Measurements from ENCODE around the gene SLIT3. TPM values are rescaled to one million over a fixed set of nuclear protein-coding genes. Genes with fewer than 3 reads are reported as not detected.

Gene SLIT3
- polyA plus RNA-seq, 1 donor, result 18.3 TPM

DNA sequence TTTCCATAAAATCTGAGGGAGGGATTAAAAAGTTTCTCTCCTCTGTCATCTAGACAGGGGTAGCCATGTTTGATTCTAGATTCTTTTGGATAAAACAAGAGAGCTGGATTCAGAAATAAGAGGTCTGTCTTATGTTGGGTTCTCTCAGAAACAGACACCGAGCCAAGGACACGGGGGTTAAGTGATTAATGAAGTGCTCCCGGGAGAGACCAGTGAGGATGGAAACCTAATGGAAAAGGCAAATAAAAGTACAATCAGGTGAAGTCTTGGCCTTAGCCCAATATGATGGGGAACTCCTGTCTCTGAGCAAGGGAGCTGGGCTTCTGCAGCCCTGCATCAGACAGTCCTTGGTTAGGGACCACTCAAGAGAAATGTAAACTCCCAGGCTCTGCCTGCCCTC is 413.0 kb downstream of the SLIT3 start:
- Histone ChIP-seq H3K27ac (ENCODE audit: low read length) (no peak overlapping the region), H3K27me3 (ENCODE audit: control insufficient read depth, insufficient read depth, low read length) (peaks cover 9% of the 10 kb centered on the region), H3K4me1 (ENCODE audit: control insufficient read depth, insufficient read depth, low read length) (no peaks in the 10 kb centered on the region), H3K36me3 (ENCODE audit: control insufficient read depth, insufficient read depth, low read length) (no peaks in the 10 kb centered on the region), H3K9me3 (ENCODE audit: control insufficient read depth, low read depth, low read length) (no peaks in the 10 kb centered on the region), H3K4me3 (ENCODE audit: low read length) (no peak overlapping the region)
- no peak for DNase-seq
- no CpG with 5 or more reads among the region's 3 CpGs for WGBS (ENCODE audit: insufficient coverage, low lambda C conversion rate)

GRCh38 chr5:168886157-168886556 is 414.8 kb downstream of the SLIT3 start:
- H3K4me1 ChIP-seq (ENCODE audit: control insufficient read depth, insufficient read depth, low read length), result no peaks in the 10 kb centered on the region
- WGBS (ENCODE audit: insufficient coverage, low lambda C conversion rate), result no CpG with 5 or more reads among the region's 9 CpGs

GRCh38 chr5:168885324-168886120 is 415.4 kb downstream of the SLIT3 start:
- no peaks in the 10 kb centered on the region for H3K9me3 ChIP-seq (ENCODE audit: control insufficient read depth, low read depth, low read length)
- H3K4me3 ChIP-seq (ENCODE audit: low read length), result no peak overlapping the region
- H3K36me3 ChIP-seq (ENCODE audit: control insufficient read depth, insufficient read depth, low read length), result no peaks in the 10 kb centered on the region
- no peaks in the 10 kb centered on the region for H3K4me1 ChIP-seq (ENCODE audit: control insufficient read depth, insufficient read depth, low read length)
- no peak for DNase-seq
- WGBS (ENCODE audit: insufficient coverage, low lambda C conversion rate), result 67% methylated on average over 1 of the region's 14 CpGs
- no peak overlapping the region for H3K27ac ChIP-seq (ENCODE audit: low read length)
- peaks cover 9% of the 10 kb centered on the region for H3K27me3 ChIP-seq (ENCODE audit: control insufficient read depth, insufficient read depth, low read length)

More at GRCh38 chr5:168886157-168886556, 414.8 kb downstream of the SLIT3 start:
- H3K9me3 ChIP-seq (ENCODE audit: control insufficient read depth, low read depth, low read length), result no peaks in the 10 kb centered on the region
- DNase-seq, result no peak
- no peaks in the 10 kb centered on the region for H3K36me3 ChIP-seq (ENCODE audit: control insufficient read depth, insufficient read depth, low read length)
- no peak overlapping the region for H3K27ac ChIP-seq (ENCODE audit: low read length)
- peaks cover 9% of the 10 kb centered on the region for H3K27me3 ChIP-seq (ENCODE audit: control insufficient read depth, insufficient read depth, low read length)
- no peak overlapping the region for H3K4me3 ChIP-seq (ENCODE audit: low read length)

DNA sequence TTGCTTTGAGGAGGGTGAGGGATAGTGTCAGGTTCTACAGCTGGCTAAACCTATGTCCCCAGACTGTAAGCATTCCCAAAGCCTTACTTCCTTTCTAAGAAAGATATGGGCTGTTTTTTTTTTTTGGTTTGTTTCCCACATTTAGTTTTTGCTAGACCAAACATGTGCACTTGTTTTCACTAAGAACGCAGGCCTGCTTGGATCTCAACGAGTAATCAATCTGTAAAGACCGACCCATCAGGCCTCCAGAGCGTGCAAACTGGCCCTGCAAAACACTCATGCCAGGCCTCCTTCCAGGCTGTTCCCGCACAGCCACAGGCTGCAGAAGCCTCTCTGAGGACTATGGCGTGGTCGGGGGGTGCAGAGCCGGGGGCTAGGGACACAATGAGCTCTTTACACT is 416.9 kb downstream of the SLIT3 start:
- Histone ChIP-seq H3K4me1 (ENCODE audit: control insufficient read depth, insufficient read depth, low read length) (no peaks in the 10 kb centered on the region), H3K27me3 (ENCODE audit: control insufficient read depth, insufficient read depth, low read length) (peaks cover 9% of the 10 kb centered on the region), H3K4me3 (ENCODE audit: low read length) (no peak overlapping the region), H3K9me3 (ENCODE audit: control insufficient read depth, low read depth, low read length) (no peaks in the 10 kb centered on the region), H3K27ac (ENCODE audit: low read length) (no peak overlapping the region), H3K36me3 (ENCODE audit: control insufficient read depth, insufficient read depth, low read length) (no peaks in the 10 kb centered on the region)
- no peak for DNase-seq
- no CpG with 5 or more reads among the region's 8 CpGs for WGBS (ENCODE audit: insufficient coverage, low lambda C conversion rate)

- no peak for DNase-seq
- no CpG with 5 or more reads among the region's 16 CpGs for WGBS (ENCODE audit: insufficient coverage, low lambda C conversion rate)
- H3K4me1 ChIP-seq (ENCODE audit: control insufficient read depth, insufficient read depth, low read length), result no peaks in the 10 kb centered on the region
Observed at GRCh38 chr5:168883281-168883741, 417.6 kb downstream of the SLIT3 start.

DNA sequence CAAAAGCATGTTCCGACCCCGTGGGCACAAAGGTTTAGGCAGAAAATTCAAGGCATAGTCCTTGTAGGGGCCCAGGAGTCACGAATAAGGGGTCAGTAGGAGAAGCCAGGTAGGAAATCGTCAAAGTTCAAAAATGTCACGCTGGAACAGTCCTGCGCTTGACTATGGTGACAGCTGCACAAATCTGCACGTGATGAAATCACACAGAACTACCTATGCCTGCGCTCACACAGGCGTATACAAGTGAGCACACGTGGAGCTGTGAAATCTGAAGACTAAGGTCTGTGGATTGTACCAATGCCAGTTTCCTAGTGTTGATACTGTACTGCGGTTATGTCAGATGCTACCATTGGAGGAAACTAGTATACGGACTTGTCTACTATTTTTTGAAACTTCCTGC is 418.7 kb downstream of the SLIT3 start:
- WGBS (ENCODE audit: insufficient coverage, low lambda C conversion rate), result 81% methylated on average over 4 of the region's 12 CpGs
- DNase-seq, result no peak
- Histone ChIP-seq H3K36me3 (ENCODE audit: control insufficient read depth, insufficient read depth, low read length) (no peaks in the 10 kb centered on the region), H3K27me3 (ENCODE audit: control insufficient read depth, insufficient read depth, low read length) (peaks cover 5% of the 10 kb centered on the region), H3K9me3 (ENCODE audit: control insufficient read depth, low read depth, low read length) (no peaks in the 10 kb centered on the region), H3K4me1 (ENCODE audit: control insufficient read depth, insufficient read depth, low read length) (no peaks in the 10 kb centered on the region), H3K4me3 (ENCODE audit: low read length) (no peak overlapping the region), H3K27ac (ENCODE audit: low read length) (no peak overlapping the region)

More at GRCh38 chr5:168883281-168883741, 417.6 kb downstream of the SLIT3 start:
- Histone ChIP-seq H3K36me3 (ENCODE audit: control insufficient read depth, insufficient read depth, low read length) (no peaks in the 10 kb centered on the region), H3K27me3 (ENCODE audit: control insufficient read depth, insufficient read depth, low read length) (peaks cover 9% of the 10 kb centered on the region), H3K27ac (ENCODE audit: low read length) (no peak overlapping the region), H3K4me3 (ENCODE audit: low read length) (no peak overlapping the region), H3K9me3 (ENCODE audit: control insufficient read depth, low read depth, low read length) (no peaks in the 10 kb centered on the region)

- H3K9me3 ChIP-seq (ENCODE audit: control insufficient read depth, low read depth, low read length), result no peaks in the 10 kb centered on the region
- H3K27me3 ChIP-seq (ENCODE audit: control insufficient read depth, insufficient read depth, low read length), result peaks cover 5% of the 10 kb centered on the region
- DNase-seq, result no peak
- no peak overlapping the region for H3K27ac ChIP-seq (ENCODE audit: low read length)
- no peak overlapping the region for H3K4me3 ChIP-seq (ENCODE audit: low read length)
- WGBS (ENCODE audit: insufficient coverage, low lambda C conversion rate), result 13% methylated on average over 3 of the region's 11 CpGs
- no peaks in the 10 kb centered on the region for H3K4me1 ChIP-seq (ENCODE audit: control insufficient read depth, insufficient read depth, low read length)
- no peaks in the 10 kb centered on the region for H3K36me3 ChIP-seq (ENCODE audit: control insufficient read depth, insufficient read depth, low read length)
Observed at GRCh38 chr5:168881427-168882149, 419.4 kb downstream of the SLIT3 start.

DNA sequence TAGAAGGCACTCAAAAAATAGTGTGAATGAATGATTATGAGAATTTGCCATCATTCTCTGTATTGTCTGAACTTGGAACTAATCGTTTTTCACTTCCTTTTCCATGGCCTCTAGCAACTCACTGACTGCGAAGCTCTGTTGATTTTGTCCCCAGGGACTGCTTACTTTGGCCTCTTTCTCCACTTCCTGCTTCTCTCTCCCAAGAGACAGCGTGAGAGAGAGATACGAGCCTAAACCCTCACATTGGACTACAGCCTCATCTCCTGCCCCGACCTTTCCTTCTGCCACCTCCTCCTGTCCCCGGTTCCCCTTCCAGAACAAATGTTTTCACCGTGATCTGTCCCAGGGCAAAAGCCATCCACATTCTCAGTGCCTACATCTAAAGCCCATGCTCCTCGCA is 421.0 kb downstream of the SLIT3 start:
- Histone ChIP-seq H3K36me3 (ENCODE audit: control insufficient read depth, insufficient read depth, low read length) (no peaks in the 10 kb centered on the region), H3K27ac (ENCODE audit: low read length) (no peak overlapping the region), H3K4me3 (ENCODE audit: low read length) (no peak overlapping the region), H3K27me3 (ENCODE audit: control insufficient read depth, insufficient read depth, low read length) (peaks cover 5% of the 10 kb centered on the region), H3K4me1 (ENCODE audit: control insufficient read depth, insufficient read depth, low read length) (no peaks in the 10 kb centered on the region), H3K9me3 (ENCODE audit: control insufficient read depth, low read depth, low read length) (no peaks in the 10 kb centered on the region)
- WGBS (ENCODE audit: insufficient coverage, low lambda C conversion rate), result 0% methylated on average over 2 of the region's 8 CpGs
- DNase-seq, result peak in 1 of 2 donors; percentile 43

GRCh38 chr5:168879331-168879730 is 421.6 kb downstream of the SLIT3 start:
- Histone ChIP-seq H3K4me3 (ENCODE audit: low read length) (no peak overlapping the region), H3K4me1 (ENCODE audit: control insufficient read depth, insufficient read depth, low read length) (no peaks in the 10 kb centered on the region), H3K36me3 (ENCODE audit: control insufficient read depth, insufficient read depth, low read length) (no peaks in the 10 kb centered on the region), H3K9me3 (ENCODE audit: control insufficient read depth, low read depth, low read length) (no peaks in the 10 kb centered on the region), H3K27me3 (ENCODE audit: control insufficient read depth, insufficient read depth, low read length) (peaks cover 5% of the 10 kb centered on the region), H3K27ac (ENCODE audit: low read length) (no peak overlapping the region)
- no peak for DNase-seq
- WGBS (ENCODE audit: insufficient coverage, low lambda C conversion rate), result no CpG with 5 or more reads among the region's 2 CpGs

DNA sequence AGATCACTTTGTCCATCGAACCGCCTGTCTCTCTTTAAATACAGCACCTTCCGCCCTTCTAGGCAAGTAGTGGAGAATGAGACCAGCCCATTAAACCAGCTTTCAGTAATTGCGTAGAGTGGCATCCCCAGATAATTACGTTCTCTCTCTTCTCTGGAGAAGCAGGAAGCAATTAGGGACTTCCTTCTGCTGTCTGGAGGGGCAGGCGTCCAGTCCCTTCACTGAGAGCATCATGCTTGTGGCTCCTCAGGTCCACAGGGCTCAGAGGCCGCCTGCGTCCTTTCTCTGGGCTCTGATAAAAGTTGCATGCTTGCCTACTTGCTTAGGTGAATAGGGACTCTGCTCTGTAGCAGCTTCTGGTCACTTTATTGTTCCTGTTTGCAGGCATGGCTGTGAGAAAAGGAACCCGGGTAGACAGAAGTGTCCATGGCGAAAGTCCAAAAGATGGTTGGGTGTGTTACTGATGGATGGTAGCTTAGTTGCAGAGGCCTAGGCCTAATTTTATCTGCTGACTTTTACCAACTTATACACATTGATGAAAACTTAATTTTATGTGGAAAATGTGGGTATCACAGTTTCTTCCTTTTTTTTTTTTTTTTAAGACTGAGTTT is 422.7 kb downstream of the SLIT3 start:
- no peak for DNase-seq
- Histone ChIP-seq H3K36me3 (ENCODE audit: control insufficient read depth, insufficient read depth, low read length) (no peaks in the 10 kb centered on the region), H3K4me3 (ENCODE audit: low read length) (no peak overlapping the region), H3K27me3 (ENCODE audit: control insufficient read depth, insufficient read depth, low read length) (peaks cover 5% of the 10 kb centered on the region), H3K9me3 (ENCODE audit: control insufficient read depth, low read depth, low read length) (no peaks in the 10 kb centered on the region), H3K27ac (ENCODE audit: low read length) (no peak overlapping the region), H3K4me1 (ENCODE audit: control insufficient read depth, insufficient read depth, low read length) (no peaks in the 10 kb centered on the region)
- no CpG with 5 or more reads among the region's 10 CpGs for WGBS (ENCODE audit: insufficient coverage, low lambda C conversion rate)

Measured in large intestine (tissue), 3 donors.